ENCODE data around the gene PTGFRN. TPM values are rescaled to one million over a fixed set of nuclear protein-coding genes. Genes with fewer than 3 reads are reported as not detected.

Gene PTGFRN
- total RNA-seq, 4 donors from 2014 or later: 40.6 to 68.7 (median 56.0) TPM

DNA sequence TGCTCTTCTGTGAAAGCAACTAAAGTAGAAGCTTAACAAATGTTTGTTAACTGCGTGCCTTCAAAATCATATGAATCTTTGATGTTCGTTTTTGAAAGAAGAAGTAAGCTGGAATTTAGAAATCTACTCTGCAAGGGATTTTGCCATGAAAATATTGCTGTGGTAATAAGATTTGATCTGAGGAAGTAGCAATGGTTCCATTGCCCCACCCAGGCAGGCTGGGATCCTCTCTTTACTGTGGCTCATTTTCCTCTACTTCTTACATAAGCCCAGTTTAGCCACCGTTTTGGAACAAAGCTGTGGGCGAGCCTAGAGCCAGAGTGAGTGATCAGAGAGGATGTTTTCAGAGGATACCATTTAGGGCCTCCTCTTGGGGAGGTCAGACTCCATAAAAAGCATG is 20.3 kb upstream of the PTGFRN start:
- no peak overlapping the region for H3K4me3 ChIP-seq
- DNase-seq: no peak
- peaks cover 0 to 5% (median 0%) of the 10 kb centered on the region in 4 donors for H3K27me3 ChIP-seq
- intact Hi-C loops (cut with DNase I): no loop called here
- H3K27ac ChIP-seq: no peak overlapping the region
- H3K9me3 ChIP-seq: no peaks in the 10 kb centered on the region
- H3K36me3 ChIP-seq: no peaks in the 10 kb centered on the region
- WGBS, 2 donors: 53 to 86% methylated on average over 2 to 4 of the region's 4 CpGs
- peaks cover 0 to 31% (median 0%) of the 10 kb centered on the region in 3 donors for H3K4me1 ChIP-seq
- no peak for TF ChIP-seq CTCF (IDR thresholded peaks at IDR 0.05)
- TF ChIP-seq POLR2A (IDR thresholded peaks at IDR 0.05): no peak

GRCh38 chr1:116891396-116892079 is 18.2 kb upstream of the PTGFRN start:
- 43 to 69% methylated on average over 3 of the region's 5 CpGs for WGBS, 2 donors
- intact Hi-C loops (cut with DNase I): no loop called here
- H3K27me3 ChIP-seq: peaks cover 0 to 5% (median 0%) of the 10 kb centered on the region in 4 donors
- no peaks in the 10 kb centered on the region for H3K36me3 ChIP-seq
- H3K4me1 ChIP-seq: peaks cover 0 to 10% (median 0%) of the 10 kb centered on the region in 3 donors
- H3K9me3 ChIP-seq: peaks cover 0 to 4% (median 0%) of the 10 kb centered on the region in 3 donors
- no peak overlapping the region for H3K4me3 ChIP-seq
- TF ChIP-seq CTCF (IDR thresholded peaks at IDR 0.05): no peak
- TF ChIP-seq POLR2A (IDR thresholded peaks at IDR 0.05): no peak
- no peak for DNase-seq
- H3K27ac ChIP-seq: no peak overlapping the region

DNA sequence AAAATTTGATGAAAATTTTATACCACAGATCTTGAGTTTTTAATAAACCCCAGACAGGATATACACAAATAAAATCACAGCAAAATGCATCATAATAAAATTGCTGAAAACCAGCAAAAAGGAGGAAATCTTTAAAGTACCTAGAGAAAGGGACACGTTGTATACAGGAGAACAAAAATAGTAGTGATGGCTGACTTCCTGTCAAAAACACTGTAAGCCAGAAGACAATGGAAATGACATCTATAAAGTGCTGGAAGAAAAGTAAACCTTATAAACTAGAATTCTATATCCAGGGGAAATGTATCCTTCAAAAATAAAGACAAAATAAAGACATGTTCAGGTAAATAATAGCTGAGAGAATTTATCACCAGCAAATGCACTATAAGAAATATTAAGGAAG is 14.6 kb upstream of the PTGFRN start:
- no peak for DNase-seq
- peaks cover 0 to 5% (median 0%) of the 10 kb centered on the region in 4 donors for H3K27me3 ChIP-seq
- H3K27ac ChIP-seq: no peak overlapping the region
- H3K9me3 ChIP-seq: peaks cover 0 to 4% (median 0%) of the 10 kb centered on the region in 3 donors
- no peak for TF ChIP-seq POLR2A (IDR thresholded peaks at IDR 0.05)
- no peak for TF ChIP-seq CTCF (IDR thresholded peaks at IDR 0.05)
- no peak overlapping the region for H3K4me3 ChIP-seq
- no peaks in the 10 kb centered on the region for H3K4me1 ChIP-seq
- intact Hi-C loops (cut with DNase I): no loop called here
- 71 to 77% methylated on average over 1 of the region's 1 CpG for WGBS, 2 donors
- H3K36me3 ChIP-seq: no peaks in the 10 kb centered on the region

DNA sequence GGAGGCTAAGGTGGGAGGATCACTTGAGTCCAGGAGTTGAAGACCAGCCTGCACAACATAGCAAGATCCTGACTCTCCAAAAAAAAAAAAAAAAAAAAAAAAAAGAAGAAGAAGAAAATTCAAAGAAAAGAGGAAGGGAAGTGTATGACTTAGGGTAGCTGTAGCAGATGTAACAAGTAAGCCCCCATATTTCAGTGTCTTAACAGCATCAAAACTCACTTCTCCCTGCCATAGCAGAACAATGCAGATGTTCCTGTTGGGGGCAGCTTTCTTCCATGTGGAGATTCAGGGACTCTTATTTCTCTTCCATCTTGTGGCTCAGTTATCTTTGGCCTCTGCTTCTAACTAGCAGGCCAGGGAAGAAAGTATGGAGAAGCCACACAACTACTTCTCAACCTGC is 10.2 kb upstream of the PTGFRN start:
- no peak for DNase-seq
- H3K27ac ChIP-seq: no peak overlapping the region
- TF ChIP-seq CTCF (IDR thresholded peaks at IDR 0.05): no peak
- no peak for TF ChIP-seq POLR2A (IDR thresholded peaks at IDR 0.05)
- no peaks in the 10 kb centered on the region for H3K27me3 ChIP-seq
- intact Hi-C loops (cut with DNase I): no loop called here
- H3K9me3 ChIP-seq: peaks cover 0 to 4% (median 0%) of the 10 kb centered on the region in 3 donors
- no peaks in the 10 kb centered on the region for H3K36me3 ChIP-seq
- no peak overlapping the region for H3K4me3 ChIP-seq
- no peaks in the 10 kb centered on the region for H3K4me1 ChIP-seq

DNA sequence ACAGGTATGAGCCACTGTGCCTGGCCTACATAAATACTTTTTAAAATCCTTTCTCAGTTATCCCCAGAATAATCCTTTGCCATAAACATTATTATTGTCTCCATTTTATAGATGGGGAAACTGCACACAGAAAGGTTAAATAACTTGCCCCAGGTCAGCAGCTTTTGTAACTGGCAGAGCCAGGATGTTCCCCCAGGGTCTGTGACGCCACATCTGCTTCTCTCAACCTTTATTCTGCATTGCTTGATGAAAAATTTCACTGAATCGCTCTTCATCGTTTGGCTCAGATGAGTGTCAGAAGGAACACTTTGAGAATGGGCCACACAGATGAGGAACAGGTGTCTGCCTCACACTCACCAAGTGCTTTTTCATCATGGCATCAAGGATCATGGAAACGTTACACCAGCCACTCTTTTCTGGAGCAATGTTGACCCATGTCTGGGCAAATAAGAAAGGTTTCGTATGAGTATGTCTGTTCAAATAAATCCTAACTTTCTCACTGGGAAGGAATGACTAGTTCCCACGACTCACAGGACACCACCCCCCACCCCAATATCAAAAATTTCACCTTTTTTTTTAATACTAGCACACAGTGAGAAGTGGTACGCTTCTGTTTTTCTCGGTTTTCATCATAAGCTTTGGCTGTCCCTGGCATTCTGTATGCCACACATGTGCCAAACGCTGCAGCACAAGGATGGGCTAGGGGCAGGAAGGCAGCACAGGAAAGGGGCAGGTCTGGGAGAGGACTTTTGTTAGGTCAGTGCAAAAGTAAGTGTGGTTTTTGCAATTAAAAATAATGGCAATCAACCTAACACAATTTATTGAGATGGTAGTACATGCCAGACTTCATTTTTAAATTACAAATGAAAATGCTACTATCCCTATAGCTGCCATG is 9.0 kb upstream of the PTGFRN start:
- DNase-seq: no peak
- TF ChIP-seq CTCF (IDR thresholded peaks at IDR 0.05) (no peak), POLR2A (IDR thresholded peaks at IDR 0.05) (no peak)
- Histone ChIP-seq H3K27me3 (no peaks in the 10 kb centered on the region), H3K27ac (no peak overlapping the region), H3K4me1 (no peaks in the 10 kb centered on the region), H3K36me3 (no peaks in the 10 kb centered on the region), H3K9me3 (no peaks in the 10 kb centered on the region), H3K4me3 (no peak overlapping the region)
- intact Hi-C loops (cut with DNase I): no loop called here
- WGBS, 2 donors: 71 to 81% methylated on average over 9 of the region's 9 CpGs

Data from esophagus squamous epithelium (tissue), 5 donors.